HG03342 (cell line): ENCODE measurements around the gene NPTXR.

Source experiments
- ATAC-seq: cut with Tn5 transposase; IDR thresholded peaks from one replicate; pipeline ENCODE4 v1.9.1; 2021; ENCODE audit warnings: mild to moderate bottlenecking, moderate library complexity; ENCODE audit not compliant: unreplicated experiment

The NPTXR gene

GRCh38 chr22:38799265-38800002 lies 44.4 kb downstream of the NPTXR start:
- ATAC-seq: no peak

GRCh38 chr22:38798496-38798895 lies 45.3 kb downstream of the NPTXR start:
- ATAC-seq: no peak

- no peak for ATAC-seq
These were observed 47.4 kb downstream of the NPTXR start for GRCh38 chr22:38796262-38796957.

GRCh38 chr22:38795569-38795968 lies 48.3 kb downstream of the NPTXR start:
- no peak for ATAC-seq

GRCh38 chr22:38793721-38794466 lies 49.9 kb downstream of the NPTXR start, which contains the start of gene DNAL4:
DNAL4 (minus strand) TSS chr22:38794143; CDS start chr22:38782731, 11,412 bp downstream.
- peak; percentile 95 for ATAC-seq

GRCh38 chr22:38793317-38793716 lies 50.5 kb downstream of the NPTXR start:
- no peak for ATAC-seq

- no peak for ATAC-seq
These were observed 51.0 kb downstream of the NPTXR start for GRCh38 chr22:38792833-38793232.

GRCh38 chr22:38789606-38790005 lies 54.2 kb downstream of the NPTXR start:
- ATAC-seq: no peak

GRCh38 chr22:38788846-38789245 lies 55.0 kb downstream of the NPTXR start:
- ATAC-seq: no peak

- no peak for ATAC-seq
These were observed 55.6 kb downstream of the NPTXR start for GRCh38 chr22:38788021-38788816.

GRCh38 chr22:38786631-38787030 lies 57.2 kb downstream of the NPTXR start:
- ATAC-seq: no peak

GRCh38 chr22:38784856-38785255 lies 59.0 kb downstream of the NPTXR start:
- ATAC-seq: no peak

GRCh38 chr22:38784035-38784434 lies 59.8 kb downstream of the NPTXR start:
- ATAC-seq: no peak

GRCh38 chr22:38783095-38783615 lies 60.7 kb downstream of the NPTXR start:
- ATAC-seq: no peak

- ATAC-seq: no peak
These were observed 61.3 kb downstream of the NPTXR start for GRCh38 chr22:38782402-38783094.

GRCh38 chr22:38781033-38781432 lies 62.8 kb downstream of the NPTXR start:
- ATAC-seq: no peak

- no peak for ATAC-seq
These were observed 66.6 kb downstream of the NPTXR start for GRCh38 chr22:38777087-38777671.

- no peak for ATAC-seq
These were observed 67.7 kb downstream of the NPTXR start for GRCh38 chr22:38776086-38776485.

- ATAC-seq: no peak
These were observed 68.2 kb downstream of the NPTXR start for GRCh38 chr22:38775656-38776055.
